ENCODE measurements around the gene SIGLEC11.
A peak's percentile ranks its signal among the peaks of the same experiment; 100 is the strongest.
"Not testable (repeated sequence)": the region's sequence is repeated elsewhere in the genome, so short reads cannot be mapped to it uniquely, and the experiment has no call there.

The SIGLEC11 gene, protein sequence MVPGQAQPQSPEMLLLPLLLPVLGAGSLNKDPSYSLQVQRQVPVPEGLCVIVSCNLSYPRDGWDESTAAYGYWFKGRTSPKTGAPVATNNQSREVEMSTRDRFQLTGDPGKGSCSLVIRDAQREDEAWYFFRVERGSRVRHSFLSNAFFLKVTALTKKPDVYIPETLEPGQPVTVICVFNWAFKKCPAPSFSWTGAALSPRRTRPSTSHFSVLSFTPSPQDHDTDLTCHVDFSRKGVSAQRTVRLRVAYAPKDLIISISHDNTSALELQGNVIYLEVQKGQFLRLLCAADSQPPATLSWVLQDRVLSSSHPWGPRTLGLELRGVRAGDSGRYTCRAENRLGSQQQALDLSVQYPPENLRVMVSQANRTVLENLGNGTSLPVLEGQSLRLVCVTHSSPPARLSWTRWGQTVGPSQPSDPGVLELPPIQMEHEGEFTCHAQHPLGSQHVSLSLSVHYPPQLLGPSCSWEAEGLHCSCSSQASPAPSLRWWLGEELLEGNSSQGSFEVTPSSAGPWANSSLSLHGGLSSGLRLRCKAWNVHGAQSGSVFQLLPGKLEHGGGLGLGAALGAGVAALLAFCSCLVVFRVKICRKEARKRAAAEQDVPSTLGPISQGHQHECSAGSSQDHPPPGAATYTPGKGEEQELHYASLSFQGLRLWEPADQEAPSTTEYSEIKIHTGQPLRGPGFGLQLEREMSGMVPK

DNA sequence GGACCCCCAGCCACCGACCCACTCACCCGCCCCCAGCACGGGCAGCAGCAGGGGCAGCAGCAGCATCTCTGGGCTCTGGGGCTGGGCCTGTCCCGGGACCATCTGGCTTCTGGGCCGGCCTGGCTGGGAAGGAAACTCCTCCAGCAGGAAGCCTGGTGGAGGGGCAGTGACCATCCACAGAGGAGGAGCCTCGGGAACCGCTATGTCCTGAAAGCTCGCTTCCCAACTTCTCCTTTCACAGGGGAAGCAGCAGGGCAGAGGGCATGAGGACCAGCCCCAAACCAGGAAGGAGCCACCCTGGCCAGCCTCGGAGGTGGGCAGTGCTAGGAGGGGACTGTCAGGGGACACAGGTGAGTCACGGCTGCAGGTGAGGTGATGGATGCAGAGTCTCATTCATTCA is at the start of gene SIGLEC11:
Gene SIGLEC11, minus strand, starts transcription at position 193 of the 400 bp plus-strand sequence. Its CDS starts 91 bp downstream, at position 102.
- H3K4me3 ChIP-seq (ENCODE audit: low read depth, low read length); DNase-seq (ENCODE audit: low read depth): not testable (repeated sequence)

DNA sequence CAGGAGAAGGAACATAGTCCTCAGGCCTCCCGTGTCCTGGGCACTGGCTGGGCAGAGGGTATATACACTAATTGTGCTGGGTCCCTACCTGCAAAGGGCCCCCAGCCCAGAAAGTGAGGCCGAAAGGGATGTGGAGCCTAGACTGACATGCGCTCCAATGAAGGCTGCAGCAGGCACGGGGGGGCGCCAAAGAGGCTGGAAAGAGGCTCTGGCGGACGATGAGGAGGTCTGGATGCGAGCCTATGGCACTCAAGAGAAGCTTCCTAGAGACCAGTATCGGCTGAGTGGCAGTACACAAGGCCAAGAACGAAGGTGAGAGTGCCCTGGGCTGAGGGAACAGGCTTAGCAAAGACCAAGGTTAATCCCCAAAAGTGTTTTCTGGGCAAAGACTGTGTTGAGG is 47.6 kb upstream of the SIGLEC11 start:
- DNase-seq (ENCODE audit: low read depth), result no peak
- no peak overlapping the region for H3K4me3 ChIP-seq (ENCODE audit: low read depth, low read length)

DNA sequence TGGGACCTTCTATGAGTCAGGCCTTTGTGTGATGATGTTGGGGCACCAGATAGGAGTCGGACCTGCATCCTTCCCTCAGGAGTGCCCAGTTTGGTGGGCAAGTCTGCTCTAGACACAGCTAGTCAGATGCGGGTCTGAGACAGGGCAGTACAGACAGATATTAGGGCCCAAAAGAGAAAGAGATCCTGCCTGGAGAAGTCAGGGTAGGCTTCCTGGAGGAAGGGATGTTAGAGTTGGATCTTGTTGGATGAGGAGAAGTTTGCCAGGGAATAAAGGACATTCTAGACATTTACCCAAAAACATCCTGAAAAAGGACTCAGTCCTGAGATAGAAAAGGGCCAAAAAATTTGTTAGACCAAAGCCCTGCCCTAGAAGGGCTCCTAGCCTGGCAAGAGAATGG is 47.0 kb upstream of the SIGLEC11 start:
- DNase-seq (ENCODE audit: low read depth), result no peak
- no peak overlapping the region for H3K4me3 ChIP-seq (ENCODE audit: low read depth, low read length)

DNA sequence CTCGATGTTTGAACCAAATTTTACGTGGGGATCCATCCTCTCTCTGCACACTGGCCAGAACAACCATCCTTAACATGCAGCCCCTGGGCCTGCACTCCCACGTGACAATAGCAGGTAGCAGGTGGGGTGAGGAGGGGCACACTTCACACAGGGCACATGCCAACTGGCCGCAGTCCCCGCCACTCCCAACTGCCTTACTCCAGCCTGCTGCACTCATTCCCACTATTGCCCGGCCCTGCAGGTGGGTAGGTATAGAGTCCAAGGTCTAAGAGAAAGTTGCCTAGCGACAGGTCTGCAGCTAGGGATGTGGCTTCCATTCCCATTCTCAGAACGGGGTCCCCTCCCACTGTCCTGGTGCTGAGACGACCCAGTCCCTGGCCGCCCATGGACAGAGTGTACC is 46.2 kb upstream of the SIGLEC11 start:
- DNase-seq (ENCODE audit: low read depth), result no peak
- no peak overlapping the region for H3K4me3 ChIP-seq (ENCODE audit: low read depth, low read length)

DNA sequence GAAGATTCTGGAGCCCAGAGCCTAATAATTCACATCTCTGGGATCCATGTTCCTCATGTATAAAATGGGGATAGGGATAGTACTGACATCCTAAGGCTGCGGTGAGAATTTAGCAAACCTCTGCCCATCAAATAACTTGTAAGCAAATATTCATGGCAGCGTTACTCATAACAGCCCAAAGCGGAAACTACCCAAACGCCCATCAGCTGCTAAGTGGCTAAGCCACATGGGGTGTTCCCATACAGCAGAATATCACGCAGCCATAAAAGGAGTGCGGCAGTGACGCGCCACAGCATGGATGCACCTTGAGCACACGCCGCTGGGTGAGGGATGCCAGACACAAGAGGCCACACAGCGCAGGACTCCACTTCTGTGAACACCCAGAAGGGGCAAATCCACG is 44.5 kb upstream of the SIGLEC11 start:
- DNase-seq (ENCODE audit: low read depth), result no peak
- no peak overlapping the region for H3K4me3 ChIP-seq (ENCODE audit: low read depth, low read length)

DNA sequence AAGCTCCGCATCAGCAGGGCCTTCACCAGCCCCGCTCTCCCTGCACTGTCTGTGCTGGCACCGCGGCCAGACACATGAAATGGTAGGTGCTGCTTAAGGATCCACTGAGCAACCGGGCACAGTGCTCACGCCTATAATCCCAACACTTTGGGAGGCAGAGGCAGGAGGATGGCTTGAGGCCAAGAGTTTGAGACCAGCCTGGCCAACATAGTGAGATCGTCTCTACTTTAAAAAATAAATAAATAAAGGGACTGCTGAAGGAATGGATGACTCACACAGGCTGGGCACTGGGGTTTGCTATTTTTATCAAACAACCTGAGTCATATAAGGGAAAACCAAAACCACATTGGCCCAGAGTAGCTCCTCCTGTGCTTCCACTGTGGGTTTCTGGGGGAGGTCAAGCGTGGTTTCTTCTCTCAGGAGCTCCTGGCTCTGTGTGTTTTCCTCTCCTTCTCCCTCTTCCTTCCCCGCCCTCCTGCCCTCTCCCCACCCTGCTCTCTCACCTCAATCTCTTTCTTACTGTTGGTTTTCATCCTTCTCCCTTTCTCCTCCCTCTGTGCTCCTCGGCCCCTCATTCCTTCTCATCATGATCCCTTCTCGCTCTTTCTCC is 42.9 kb upstream of the SIGLEC11 start:
- DNase-seq (ENCODE audit: low read depth), result peak; percentile 74
- H3K4me3 ChIP-seq (ENCODE audit: low read depth, low read length), result no peak overlapping the region

DNA sequence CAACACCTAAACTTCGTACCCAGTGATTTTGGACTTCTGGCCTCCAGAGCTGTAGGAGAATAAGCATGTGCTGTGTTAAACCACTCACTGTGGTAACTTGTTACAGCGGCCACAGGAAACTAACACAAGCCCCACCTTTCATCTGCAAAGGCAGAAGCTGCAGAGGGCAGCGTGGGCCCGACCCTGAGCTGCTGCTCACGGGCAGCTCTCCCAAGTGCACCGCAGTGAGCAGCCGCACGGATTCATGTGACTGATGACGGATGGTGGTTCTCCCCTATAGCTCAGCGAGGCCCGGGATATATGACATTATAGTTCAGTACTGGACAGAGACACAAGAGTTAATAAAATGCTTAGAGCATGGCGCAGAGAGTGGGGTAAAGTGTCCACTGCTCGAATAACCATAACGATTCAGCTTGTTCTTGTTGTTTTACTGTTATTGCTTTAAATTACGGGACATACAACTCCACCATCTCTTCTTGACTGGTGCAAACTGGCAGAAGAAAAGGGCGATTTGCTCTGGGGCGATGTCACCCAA is 42.3 kb upstream of the SIGLEC11 start:
- DNase-seq (ENCODE audit: low read depth), result no peak
- H3K4me3 ChIP-seq (ENCODE audit: low read depth, low read length), result no peak overlapping the region

DNA sequence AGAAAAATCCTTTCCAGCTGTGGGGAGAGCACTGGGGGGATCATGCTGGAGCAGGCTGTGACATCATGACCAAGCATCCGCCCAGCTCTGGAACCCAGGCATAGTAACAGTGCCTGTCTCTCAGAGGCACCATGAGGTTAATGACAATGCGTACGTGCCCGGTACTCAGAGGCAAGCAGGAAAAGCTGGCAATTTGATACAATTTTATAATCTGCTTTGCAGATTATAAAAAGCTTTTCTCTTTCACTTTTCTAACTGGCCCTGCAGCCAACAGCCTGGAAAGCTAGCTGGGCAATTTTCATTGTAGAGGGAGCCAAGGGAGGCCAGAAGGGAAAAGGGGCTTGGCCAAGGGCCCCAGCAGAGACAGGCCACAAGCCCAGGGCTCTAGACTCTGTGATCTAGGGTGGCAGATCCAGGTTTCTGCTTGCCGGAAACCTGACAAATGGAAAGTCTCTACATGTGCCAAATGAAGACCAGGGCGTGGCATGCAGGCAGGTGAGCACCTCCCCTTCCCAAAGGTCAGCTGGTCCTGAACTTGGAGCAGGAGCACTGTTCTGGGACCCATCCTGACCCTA is 41.5 kb upstream of the SIGLEC11 start:
- no peak for DNase-seq (ENCODE audit: low read depth)
- H3K4me3 ChIP-seq (ENCODE audit: low read depth, low read length), result no peak overlapping the region

DNA sequence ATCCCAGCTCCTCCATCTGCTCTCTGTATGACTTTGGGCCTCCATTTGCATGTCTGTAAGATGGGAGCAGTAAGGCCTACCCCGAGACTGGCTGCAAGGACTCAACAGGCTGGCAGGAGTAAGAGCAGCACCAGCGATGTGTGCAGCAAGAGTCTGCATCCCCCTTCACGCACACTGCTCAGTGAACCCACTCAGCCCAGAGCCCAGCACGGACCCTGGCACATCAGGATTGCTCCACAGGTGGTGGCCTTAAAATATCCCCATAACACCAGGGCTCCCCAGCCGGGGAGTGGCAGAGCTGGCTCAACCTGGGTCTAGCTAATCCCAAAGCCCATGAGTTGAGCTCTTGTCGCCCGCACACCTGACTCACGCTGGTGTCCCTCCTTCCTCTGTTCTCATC is 40.8 kb upstream of the SIGLEC11 start:
- no peak for DNase-seq (ENCODE audit: low read depth)

DNA sequence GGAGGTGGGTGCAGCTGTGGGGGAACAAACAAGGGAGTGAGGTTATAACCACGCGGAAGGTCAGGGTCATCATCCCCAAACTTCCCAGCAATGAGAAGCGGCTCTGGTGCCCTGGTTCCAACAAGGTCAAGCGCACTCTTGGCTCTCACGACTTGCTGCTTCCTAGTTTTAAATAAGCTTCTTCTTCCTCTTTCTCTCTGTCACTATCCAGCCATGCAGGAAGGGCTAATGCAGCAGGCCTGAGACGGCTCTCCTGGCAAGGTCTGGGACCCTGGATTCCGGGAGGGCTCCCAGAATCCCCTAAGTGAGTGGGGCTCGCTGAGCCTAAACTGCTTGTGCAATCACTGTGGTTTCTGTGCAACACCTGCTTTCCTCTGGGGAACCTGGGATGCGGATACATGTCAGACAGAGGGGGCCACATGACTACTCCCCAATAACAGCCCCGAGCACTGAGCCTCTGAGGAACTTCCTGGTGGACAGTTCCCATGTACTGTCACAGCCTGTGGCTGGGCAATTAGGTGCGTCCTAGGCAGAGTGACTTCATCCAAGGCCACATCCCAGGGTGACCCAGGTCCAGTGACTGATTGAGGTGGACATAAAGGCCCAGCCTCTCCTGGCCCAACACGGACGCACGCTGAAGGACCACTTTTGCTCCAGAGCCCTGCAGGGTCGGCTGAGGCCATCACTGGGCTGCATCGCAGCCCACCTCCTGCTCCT is 40.0 kb upstream of the SIGLEC11 start:
- H3K4me3 ChIP-seq (ENCODE audit: low read depth, low read length), result no peak overlapping the region
- no peak for DNase-seq (ENCODE audit: low read depth)

More for the DNA sequence above, 40.8 kb upstream of the SIGLEC11 start:
- H3K4me3 ChIP-seq (ENCODE audit: low read depth, low read length), result no peak overlapping the region

DNA sequence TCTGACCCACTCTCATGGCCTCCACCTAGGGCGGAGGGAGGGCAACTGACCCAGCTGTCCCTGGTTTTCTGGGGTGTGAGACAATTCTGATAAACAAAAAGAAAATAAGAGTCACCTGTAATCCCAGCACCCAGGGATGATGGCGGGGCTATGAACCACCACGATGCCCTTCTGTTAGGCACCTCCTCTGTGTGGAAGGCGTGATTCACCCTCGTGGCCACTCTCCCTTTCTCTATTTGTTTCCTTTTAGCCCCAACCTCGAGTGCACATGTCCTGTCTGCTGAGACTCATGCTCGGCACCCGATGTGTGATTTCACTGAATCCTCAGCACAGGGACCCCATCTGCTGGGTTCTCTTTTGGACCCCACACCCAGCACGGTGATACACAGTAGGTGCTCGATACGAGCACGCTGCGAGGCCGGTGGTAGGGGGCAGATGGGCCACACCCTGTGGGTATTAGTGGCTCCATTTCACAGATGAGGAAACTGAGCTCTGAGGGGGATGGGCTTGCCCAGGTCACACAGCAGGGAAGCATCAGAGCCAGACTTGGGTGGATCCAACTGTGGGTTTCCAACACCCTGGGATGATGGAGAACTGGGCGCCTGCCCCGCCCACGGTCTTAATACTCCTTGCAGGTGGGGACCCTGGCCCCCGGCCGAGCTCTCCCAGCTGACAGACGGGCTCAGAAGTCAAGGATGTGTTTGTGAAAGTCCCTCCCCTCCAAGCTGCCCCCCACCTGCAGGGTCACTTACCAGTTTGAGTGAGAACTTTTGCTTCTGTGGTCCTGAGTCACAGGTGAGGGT is 39.3 kb upstream of the SIGLEC11 start:
- no peak overlapping the region for H3K4me3 ChIP-seq (ENCODE audit: low read depth, low read length)
- no peak for DNase-seq (ENCODE audit: low read depth)

DNA sequence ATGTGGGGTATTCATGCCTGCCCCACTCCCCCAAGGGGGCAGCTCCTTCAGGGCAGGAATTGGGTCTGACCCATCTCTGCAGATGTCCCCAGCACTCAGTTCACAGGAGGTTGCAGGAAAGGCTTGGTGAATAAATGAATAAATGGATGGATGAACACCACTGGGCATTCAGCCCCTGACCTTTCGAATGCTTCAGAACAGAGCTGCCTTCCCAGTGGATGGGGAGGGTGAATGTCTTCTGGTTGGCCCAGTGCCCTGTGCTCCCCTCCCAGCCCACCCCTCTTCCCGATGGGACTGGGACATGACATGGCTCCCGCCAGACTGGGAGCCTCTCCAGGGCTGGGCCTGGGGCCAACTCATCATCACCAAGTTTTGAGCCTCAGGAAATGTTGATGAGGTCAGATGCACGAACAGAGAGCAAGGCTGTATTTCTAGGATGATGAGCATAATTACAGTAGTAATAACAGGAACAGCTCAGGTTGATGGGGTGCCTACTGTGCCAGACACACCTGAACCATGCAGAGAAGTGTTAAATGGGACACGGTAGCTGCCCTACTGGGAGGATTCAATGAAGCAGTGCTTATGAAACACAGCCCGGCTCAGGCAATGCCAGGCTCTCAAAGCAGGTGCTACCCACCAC is 38.5 kb upstream of the SIGLEC11 start:
- no peak for DNase-seq (ENCODE audit: low read depth)
- H3K4me3 ChIP-seq (ENCODE audit: low read depth, low read length), result no peak overlapping the region

DNA sequence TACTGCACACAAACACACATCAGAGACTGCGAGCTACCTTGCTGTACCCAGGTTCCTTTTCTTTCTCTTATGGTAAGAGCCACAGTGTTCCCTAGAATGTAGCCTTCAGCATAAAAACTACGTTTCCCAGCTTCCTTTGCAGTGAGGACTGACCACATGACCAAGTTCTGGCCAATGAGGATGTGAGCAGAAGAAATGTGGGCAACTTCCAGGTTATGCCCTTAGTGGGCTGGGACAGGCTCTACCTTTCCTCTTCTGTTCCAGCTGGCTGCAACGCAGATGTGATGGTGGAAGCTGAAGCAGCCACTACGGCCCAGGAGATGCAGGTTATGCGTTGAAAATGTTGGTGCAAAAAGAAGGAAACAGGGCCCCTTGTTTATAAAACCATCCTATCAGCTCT is 36.7 kb upstream of the SIGLEC11 start:
- DNase-seq (ENCODE audit: low read depth), result no peak
- no peak overlapping the region for H3K4me3 ChIP-seq (ENCODE audit: low read depth, low read length)

DNA sequence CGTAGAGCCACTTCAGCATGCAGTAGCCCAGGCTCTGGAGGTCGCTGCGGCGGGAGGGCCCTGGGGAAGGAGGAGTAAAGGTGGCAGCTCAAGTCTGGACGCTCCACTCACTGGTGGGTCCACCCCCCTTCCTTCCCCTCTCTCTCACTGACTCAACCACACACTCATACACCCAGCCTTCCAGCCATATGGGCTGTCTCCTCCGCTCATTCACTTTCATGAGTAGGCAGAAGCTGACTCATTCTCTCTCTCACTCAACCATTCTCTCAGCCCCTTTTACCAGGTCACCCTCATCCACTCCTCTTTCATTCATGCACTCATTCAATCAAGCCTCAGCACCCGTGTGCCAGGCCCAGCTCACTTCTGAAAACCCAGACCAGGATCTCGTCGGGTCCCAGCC is 27.5 kb upstream of the SIGLEC11 start:
- H3K4me3 ChIP-seq (ENCODE audit: low read depth, low read length), result no peak overlapping the region
- DNase-seq (ENCODE audit: low read depth), result no peak

DNA sequence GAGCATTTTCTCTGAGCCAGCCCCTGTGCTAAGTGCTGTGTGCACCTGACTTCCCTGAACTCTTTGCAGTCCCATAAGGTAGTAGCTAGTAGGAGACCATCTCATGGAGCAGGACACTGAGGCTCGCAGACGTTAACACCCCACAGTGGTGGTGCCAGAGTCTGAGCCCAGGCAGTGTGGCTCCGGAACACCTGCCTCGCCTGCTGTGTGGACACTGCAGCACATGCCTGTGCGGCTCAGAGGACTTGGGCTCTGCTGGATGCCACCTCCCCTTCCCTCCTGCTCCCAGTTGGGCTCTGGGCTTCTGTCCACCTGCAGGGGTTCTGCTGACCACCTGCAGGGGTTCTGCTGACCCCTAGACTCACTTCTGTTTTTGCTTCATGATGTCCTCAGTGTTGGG is 27.0 kb upstream of the SIGLEC11 start:
- DNase-seq (ENCODE audit: low read depth), result no peak
- H3K4me3 ChIP-seq (ENCODE audit: low read depth, low read length), result no peak overlapping the region

DNA sequence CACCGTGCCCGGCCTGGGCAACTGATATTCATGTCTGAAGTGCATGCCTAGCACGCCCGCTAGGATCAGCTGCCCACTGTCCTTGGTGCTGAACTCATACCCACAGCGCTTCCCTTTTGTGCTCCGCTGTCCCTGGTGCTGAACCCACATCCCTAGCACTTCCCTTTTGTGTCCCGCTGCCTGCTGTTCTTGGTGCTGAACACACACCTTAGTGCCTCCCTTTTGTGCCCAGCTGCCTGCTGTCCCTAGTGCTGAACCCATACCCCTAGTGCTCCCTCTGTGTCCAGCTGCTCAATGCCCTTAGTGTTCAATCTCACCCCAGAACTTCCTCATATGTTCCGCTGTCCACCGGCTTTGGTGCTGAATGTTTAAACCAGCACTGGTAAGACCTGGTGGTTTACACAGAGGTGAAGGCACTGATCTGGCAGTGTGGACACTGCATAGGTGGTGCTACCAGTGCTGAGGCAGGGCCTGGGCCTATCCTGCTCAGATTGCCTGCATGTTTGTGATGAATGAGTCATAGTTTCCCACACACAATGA is 26.3 kb upstream of the SIGLEC11 start:
- no peak overlapping the region for H3K4me3 ChIP-seq (ENCODE audit: low read depth, low read length)
- peak; percentile 67 for DNase-seq (ENCODE audit: low read depth)

DNA sequence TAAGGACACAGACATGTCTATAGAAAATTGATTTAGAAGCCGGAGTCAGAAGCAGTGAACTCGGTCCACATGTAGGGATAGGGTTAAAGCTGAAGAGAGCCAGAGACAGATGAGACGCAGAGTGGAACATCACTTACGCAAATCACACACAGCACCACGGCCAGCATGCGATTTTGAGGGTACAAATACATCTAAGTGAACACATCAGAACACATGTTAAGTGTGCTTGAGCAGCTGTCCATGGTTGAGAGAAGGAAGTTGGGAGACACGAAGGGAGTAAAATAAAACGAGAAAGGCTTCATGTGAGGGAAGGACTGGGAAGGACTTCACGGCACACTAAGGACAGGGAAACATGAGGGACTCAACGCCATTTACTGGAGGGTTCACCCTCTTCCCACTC is 25.4 kb upstream of the SIGLEC11 start:
- no peak for DNase-seq (ENCODE audit: low read depth)
- no peak overlapping the region for H3K4me3 ChIP-seq (ENCODE audit: low read depth, low read length)

DNA sequence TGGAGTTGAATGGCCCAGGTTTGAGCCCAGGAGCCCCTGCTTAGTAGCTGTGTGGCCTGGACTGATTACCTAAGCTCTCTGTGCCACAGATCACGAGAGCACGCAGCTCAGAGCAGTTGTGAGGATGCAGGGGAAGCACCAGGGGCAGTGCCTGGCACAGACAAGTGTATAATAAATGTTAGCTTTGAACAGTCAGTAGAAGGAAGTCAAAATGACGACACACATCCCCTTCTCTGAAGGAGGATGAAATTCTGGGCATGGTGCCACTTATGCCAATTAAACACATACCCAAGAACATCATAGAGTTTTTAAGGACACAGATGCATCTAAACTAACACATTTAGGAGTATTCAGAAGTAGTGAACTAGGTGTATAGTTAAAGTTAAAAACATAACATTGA is 24.9 kb upstream of the SIGLEC11 start:
- DNase-seq (ENCODE audit: low read depth), result no peak
- no peak overlapping the region for H3K4me3 ChIP-seq (ENCODE audit: low read depth, low read length)

Data from skeletal muscle cell (primary cell).